SH-SY5Y (cell line): Measurements from ENCODE around the gene ICAM1.

Experiments
- GATA2 ChIP-seq: IDR thresholded peaks from 2 replicates; pipeline ENCODE4 v1.6.1; 2011; ENCODE audit warnings: mild to moderate bottlenecking, low read depth, low read length
- GATA3 ChIP-seq: IDR thresholded peaks from 2 replicates; pipeline ENCODE4 v1.6.1; 2011; ENCODE audit warnings: low read depth, mild to moderate bottlenecking, low read length, moderate library complexity

DNA sequence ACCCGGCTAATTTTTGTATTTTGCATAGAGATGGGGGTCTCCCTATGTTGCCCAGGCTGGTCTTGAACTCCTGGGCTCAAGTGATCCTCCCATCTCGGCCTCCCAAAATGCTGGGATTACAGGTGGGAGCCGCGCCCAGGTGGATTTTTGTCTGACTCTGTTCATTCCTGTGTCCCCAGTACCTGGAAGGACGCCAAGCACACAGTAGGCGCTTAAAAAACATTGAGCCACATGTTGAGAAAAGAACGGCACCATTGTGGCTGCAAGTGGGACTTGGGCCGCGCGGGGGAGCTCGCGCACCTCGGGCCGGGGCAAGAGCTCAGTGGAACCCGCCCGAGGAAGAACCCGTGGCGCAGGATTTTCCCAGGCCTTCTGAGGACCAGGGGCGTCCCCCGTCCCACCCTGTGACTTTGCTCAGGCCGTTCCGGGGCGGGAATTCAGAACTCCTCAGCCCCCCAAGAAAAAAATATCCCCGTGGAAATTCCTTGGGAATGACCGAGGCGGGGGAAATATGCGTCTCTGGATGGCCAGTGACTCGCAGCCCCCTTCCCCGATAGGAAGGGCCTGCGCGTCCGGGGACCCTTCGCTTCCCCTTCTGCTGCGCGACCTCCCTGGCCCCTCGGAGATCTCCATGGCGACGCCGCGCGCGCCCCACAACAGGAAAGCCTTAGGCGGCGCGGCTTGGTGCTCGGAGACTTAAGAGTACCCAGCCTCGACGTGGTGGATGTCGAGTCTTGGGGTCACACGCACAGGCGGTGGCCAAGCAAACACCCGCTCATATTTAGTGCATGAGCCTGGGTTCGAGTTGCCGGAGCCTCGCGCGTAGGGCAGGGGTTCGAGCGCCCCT, 1.4 kb upstream of the ICAM1 start:
- TF ChIP-seq GATA2 (no peak), GATA3 (no peak)
